A549 (cell line): ENCODE results near the gene DLG2. TPM values are rescaled to one million over a fixed set of nuclear protein-coding genes. Genes with fewer than 3 reads are reported as not detected.

Experiments
- ATAC-seq, 2 experiments: fragments of 200-7000 bp in 1 of 2; fragments of >200 bp in 1 of 2; cut with Nextera tagmentation in 1 of 2; cut with Tn5 transposase in 1 of 2; 3 replicates each; pipeline versions ENCODE4 v1.8.0 to v1.9.1; 2018 to 2020; ENCODE audit warnings: mild to moderate bottlenecking in 1 of 2, moderate library complexity in 1 of 2
- CTCF ChIA-PET: fragments of 300-600 bp; sonication (Branson Sonifier 250); formaldehyde crosslinking; extraction: SDS; loops from one replicate; lab custom pipeline; 2021; ENCODE audit warnings: antibody characterized with exemption, inconsistent platforms; lab: Yijun Ruan, JAX
- POLR2A ChIA-PET: fragments of 350-600 bp; formaldehyde crosslinking; extraction: SDS; loops from one replicate; lab custom pipeline; 2021; ENCODE audit warnings: antibody characterized with exemption, inconsistent platforms; lab: Yijun Ruan, JAX
- DNase-seq, 2 experiments: peaks; one replicate each; pipeline versions ENCODE4 v3.0.0 to v3.0.0-alpha.2; 2011 to 2016; ENCODE audit warnings: low read depth in 1 of 2, low spot score in 1 of 2
- FAIRE-seq: peaks from 2 replicates; lab custom pipeline; 2011; peaks lifted over from hg19 to GRCh38; lab: Jason Lieb, UNC
- H3K27ac ChIP-seq, 2 experiments: fragments of >200 bp; sonication (Bioruptor Twin); formaldehyde crosslinking; 3 replicates each; pipeline ENCODE4 v1.5.1; 2016 to 2017
- H3K4me1 ChIP-seq: fragments of >200 bp; sonication (Bioruptor Twin); formaldehyde crosslinking; 3 replicates; pipeline ENCODE4 v1.6.1; 2016
- H3K4me2 ChIP-seq: fragments of >200 bp; sonication (Bioruptor Twin); formaldehyde crosslinking; 3 replicates; pipeline ENCODE4 v1.6.1; 2016
- H3K4me3 ChIP-seq: fragments of >200 bp; sonication (Bioruptor Twin); formaldehyde crosslinking; 3 replicates; pipeline ENCODE4 v1.5.1; 2016
- H3K9me3 ChIP-seq: fragments of >200 bp; sonication (Bioruptor Twin); formaldehyde crosslinking; 3 replicates; pipeline ENCODE4 v1.6.1; 2016
- CBX8 ChIP-seq: fragments of 200-600 bp; sonication (generic); IDR thresholded peaks from 2 replicates; pipeline ENCODE4 v1.6.1; 2016
- CEBPB ChIP-seq, 2 experiments: fragments of >200 bp in 1 of 2; sonication (Bioruptor Twin) in 1 of 2; formaldehyde crosslinking in 1 of 2; IDR thresholded peaks; 2 replicates each; pipeline ENCODE4 v1.6.1; 2012 to 2016
- ESRRA ChIP-seq: fragments of 150-350 bp; IDR thresholded peaks from 2 replicates; pipeline ENCODE4 v1.6.1; 2014; ENCODE audit warnings: mild to moderate bottlenecking, low read length, borderline replicate concordance
- FOXS1 ChIP-seq: fragments of 250-450 bp; sonication (Bioruptor Pico); IDR thresholded peaks from 2 replicates; pipeline ENCODE4 v1.5.0; 2020; ENCODE audit warnings: mild to moderate bottlenecking, moderate library complexity
- MAFK ChIP-seq: fragments of 450-650 bp; IDR thresholded peaks from 2 replicates; pipeline ENCODE4 v1.6.1; 2014; ENCODE audit not compliant: partially characterized antibody
- MYC ChIP-seq: IDR thresholded peaks from 2 replicates; pipeline ENCODE4 v1.6.1; 2012; ENCODE audit warnings: mild to moderate bottlenecking, inconsistent platforms, low read length, improper control_type of control experiment, borderline replicate concordance
- NFE2L2 ChIP-seq: fragments of 150-350 bp; conservative IDR thresholded peaks from 2 replicates; pipeline ENCODE4 v1.6.1; 2014; ENCODE audit warnings: low read length
- PHF8 ChIP-seq: fragments of 200-600 bp; sonication (generic); IDR thresholded peaks from 2 replicates; pipeline ENCODE4 v1.6.1; 2016; ENCODE audit warnings: low read depth, mild to moderate bottlenecking, antibody characterized with exemption, moderate library complexity, borderline replicate concordance
- POLR2AphosphoS2 ChIP-seq: conservative IDR thresholded peaks from 2 replicates; pipeline ENCODE4 v1.6.1; 2012; ENCODE audit warnings: low read length, improper control_type of control experiment, inconsistent platforms
- RARB ChIP-seq: fragments of 250-450 bp; sonication (Bioruptor Pico); IDR thresholded peaks from 2 replicates; pipeline ENCODE4 v1.8.0; 2021; ENCODE audit warnings: mild to moderate bottlenecking, moderate library complexity
- RNF2 ChIP-seq: fragments of 200-600 bp; sonication (generic); IDR thresholded peaks from 2 replicates; pipeline ENCODE4 v1.6.1; 2016; ENCODE audit warnings: low read depth, mild to moderate bottlenecking, antibody characterized with exemption, moderate library complexity, borderline replicate concordance
- WGBS: methylation state at CpG from one replicate; pipeline ENCODE4 v1.1.6; 2017; ENCODE audit errors: missing lambda C conversion rate; 5-methylcytosine and 5-hydroxymethylcytosine counted together
- polyA plus RNA-seq, 4 experiments: library from polyadenylated mRNA; depleted of rRNA in 3 of 4; stranded (reverse); fragments of >200 nt; fragmentation: RNase III in 1 of 4; extraction: RNeasy Plus Mini Kit Qiagen cat#74134 plus additional on column Dnase treatment in 1 of 4; gene quantifications; 2 replicates in 3 of 4; 3 replicates in 1 of 4; pipeline ENCODE4 v1.2.3, GENCODE V29; 2011 to 2017
- TF ChIP-seq, protein P1 (sequence below): fragments of >200 bp; sonication (Bioruptor Twin); formaldehyde crosslinking; IDR thresholded peaks from 3 replicates; pipeline ENCODE4 v1.5.1; 2016
- TF ChIP-seq, protein P2 (sequence below): fragments of 250-450 bp; sonication (Bioruptor Pico); IDR thresholded peaks from 2 replicates; pipeline ENCODE4 v1.5.0; 2021; ENCODE audit warnings: mild to moderate bottlenecking, moderate library complexity, borderline replicate concordance
- TF ChIP-seq, protein P3 (sequence below): IDR thresholded peaks from 2 replicates; pipeline ENCODE4 v1.6.1; 2012
- TF ChIP-seq, protein P4 (sequence below): fragments of >200 bp; sonication (Bioruptor Twin); formaldehyde crosslinking; IDR thresholded peaks from 3 replicates; pipeline ENCODE4 v1.6.1; 2016

Gene DLG2
- polyA plus RNA-seq, 2 of the 4 experiments (the other 2 are of a cell fraction): 0.26 to 0.79 TPM

DNA sequence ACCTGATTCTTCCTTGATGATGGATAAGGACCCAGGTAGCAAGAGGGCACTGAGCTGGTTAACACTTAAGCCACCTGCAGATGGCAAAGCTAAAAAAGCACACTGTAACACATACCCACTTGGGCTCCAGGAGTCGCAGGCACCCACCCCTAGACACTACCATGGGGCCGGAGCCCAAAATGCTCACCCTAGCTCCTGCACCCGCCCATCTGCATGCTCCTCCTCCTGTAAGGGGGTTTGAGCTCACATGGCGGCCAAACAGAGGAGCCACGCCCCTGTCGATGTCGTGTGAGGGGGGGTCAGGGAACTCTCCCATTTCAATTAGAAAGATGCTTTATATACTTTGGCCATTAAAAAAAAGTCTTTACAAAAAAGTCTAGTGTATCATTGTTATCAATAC, 370.7 kb downstream of the DLG2 start:
- no peak for FAIRE-seq
- WGBS: 35% methylated on average over 7 of the region's 7 CpGs

DNA sequence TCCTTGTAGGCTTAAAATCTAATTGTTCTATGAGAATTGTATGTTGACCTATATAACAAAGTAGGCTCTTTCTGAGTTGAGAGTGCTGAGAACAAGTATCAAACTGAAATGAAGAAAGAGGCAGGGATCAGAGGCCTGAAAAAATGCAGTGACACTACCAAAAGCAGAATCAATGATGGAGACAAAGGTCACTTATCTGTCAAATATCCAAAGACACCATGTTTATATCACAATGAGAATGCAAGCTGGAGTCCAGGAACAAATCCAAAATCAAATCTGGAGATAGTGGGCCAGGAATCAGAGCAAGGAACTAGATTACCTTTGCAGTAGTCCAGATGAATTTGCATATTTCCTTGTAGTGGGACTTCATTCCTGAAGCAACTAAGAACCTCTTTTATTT, 377.7 kb downstream of the DLG2 start:
- ChIA-PET CTCF (no interaction called here), POLR2A (no interaction called here)

More for the DNA sequence above, 370.7 kb downstream of the DLG2 start:
- ChIA-PET POLR2A (no interaction called here), CTCF (no interaction called here)
- H3K27ac ChIP-seq: no peak overlapping the region
- no peaks in the 10 kb centered on the region for H3K4me1 ChIP-seq
- no peaks in the 10 kb centered on the region for H3K9me3 ChIP-seq
- no peak for ATAC-seq
- H3K4me2 ChIP-seq: no peak overlapping the region
- TF ChIP-seq CBX8 (no peak), PHF8 (no peak), MYC (no peak)
- TF ChIP-seq, protein P1, sequence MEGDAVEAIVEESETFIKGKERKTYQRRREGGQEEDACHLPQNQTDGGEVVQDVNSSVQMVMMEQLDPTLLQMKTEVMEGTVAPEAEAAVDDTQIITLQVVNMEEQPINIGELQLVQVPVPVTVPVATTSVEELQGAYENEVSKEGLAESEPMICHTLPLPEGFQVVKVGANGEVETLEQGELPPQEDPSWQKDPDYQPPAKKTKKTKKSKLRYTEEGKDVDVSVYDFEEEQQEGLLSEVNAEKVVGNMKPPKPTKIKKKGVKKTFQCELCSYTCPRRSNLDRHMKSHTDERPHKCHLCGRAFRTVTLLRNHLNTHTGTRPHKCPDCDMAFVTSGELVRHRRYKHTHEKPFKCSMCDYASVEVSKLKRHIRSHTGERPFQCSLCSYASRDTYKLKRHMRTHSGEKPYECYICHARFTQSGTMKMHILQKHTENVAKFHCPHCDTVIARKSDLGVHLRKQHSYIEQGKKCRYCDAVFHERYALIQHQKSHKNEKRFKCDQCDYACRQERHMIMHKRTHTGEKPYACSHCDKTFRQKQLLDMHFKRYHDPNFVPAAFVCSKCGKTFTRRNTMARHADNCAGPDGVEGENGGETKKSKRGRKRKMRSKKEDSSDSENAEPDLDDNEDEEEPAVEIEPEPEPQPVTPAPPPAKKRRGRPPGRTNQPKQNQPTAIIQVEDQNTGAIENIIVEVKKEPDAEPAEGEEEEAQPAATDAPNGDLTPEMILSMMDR: no peak
- H3K4me3 ChIP-seq: no peak overlapping the region
- DNase-seq: no peak

DNA sequence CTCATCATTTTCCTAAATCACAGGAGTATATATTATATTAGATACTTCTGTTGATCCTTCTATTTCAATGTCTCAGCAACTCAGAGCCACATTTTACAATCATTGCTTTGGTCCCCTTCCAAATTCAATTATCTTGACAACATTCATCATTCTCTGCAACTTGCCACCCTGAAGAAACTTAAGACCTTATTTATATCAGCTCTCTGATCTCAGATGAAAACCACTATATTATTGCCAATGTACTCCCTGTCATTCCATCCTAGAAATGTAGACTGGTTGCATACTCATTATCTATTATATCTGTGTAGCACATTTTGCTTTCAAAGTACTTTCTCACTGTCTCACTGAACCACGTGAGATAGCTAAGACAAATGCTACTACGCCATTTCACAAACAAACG, 379.3 kb downstream of the DLG2 start:
- Histone ChIP-seq H3K9me3 (no peaks in the 10 kb centered on the region), H3K4me2 (no peak overlapping the region), H3K4me3 (no peak overlapping the region), H3K4me1 (no peaks in the 10 kb centered on the region), H3K27ac (no peak overlapping the region)
- TF ChIP-seq, protein P2, sequence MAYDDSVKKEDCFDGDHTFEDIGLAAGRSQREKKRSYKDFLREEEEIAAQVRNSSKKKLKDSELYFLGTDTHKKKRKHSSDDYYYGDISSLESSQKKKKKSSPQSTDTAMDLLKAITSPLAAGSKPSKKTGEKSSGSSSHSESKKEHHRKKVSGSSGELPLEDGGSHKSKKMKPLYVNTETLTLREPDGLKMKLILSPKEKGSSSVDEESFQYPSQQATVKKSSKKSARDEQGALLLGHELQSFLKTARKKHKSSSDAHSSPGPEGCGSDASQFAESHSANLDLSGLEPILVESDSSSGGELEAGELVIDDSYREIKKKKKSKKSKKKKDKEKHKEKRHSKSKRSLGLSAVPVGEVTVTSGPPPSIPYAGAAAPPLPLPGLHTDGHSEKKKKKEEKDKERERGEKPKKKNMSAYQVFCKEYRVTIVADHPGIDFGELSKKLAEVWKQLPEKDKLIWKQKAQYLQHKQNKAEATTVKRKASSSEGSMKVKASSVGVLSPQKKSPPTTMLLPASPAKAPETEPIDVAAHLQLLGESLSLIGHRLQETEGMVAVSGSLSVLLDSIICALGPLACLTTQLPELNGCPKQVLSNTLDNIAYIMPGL (CRISPR knock-in tag): no peak
- TF ChIP-seq POLR2AphosphoS2 (no peak), NFE2L2 (no peak), ESRRA (no peak), CEBPB (IDR thresholded peaks at IDR 0.05) (no peak), RNF2 (no peak), FOXS1 (no peak), RARB (CRISPR knock-in tag) (no peak)
- TF ChIP-seq, protein P3, sequence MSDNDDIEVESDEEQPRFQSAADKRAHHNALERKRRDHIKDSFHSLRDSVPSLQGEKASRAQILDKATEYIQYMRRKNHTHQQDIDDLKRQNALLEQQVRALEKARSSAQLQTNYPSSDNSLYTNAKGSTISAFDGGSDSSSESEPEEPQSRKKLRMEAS: no peak
- TF ChIP-seq, protein P4, sequence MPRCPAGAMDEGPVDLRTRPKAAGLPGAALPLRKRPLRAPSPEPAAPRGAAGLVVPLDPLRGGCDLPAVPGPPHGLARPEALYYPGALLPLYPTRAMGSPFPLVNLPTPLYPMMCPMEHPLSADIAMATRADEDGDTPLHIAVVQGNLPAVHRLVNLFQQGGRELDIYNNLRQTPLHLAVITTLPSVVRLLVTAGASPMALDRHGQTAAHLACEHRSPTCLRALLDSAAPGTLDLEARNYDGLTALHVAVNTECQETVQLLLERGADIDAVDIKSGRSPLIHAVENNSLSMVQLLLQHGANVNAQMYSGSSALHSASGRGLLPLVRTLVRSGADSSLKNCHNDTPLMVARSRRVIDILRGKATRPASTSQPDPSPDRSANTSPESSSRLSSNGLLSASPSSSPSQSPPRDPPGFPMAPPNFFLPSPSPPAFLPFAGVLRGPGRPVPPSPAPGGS: no peak
- ChIA-PET POLR2A (interaction anchor here (0.5 kb wide), 1 partner anchor 851 kb away, joined by 4 read pairs; no protein-coding TSS in a partner anchor), CTCF (no interaction called here)
- no peak for ATAC-seq
- 63% methylated on average over 3 of the region's 3 CpGs for WGBS
- FAIRE-seq: no peak
- no peak for DNase-seq

More for the DNA sequence above, 377.7 kb downstream of the DLG2 start:
- ATAC-seq (no peak), DNase-seq (no peak), FAIRE-seq (no peak)
- TF ChIP-seq MYC (no peak), MAFK (no peak)
- TF ChIP-seq, protein P1: no peak
- Histone ChIP-seq H3K9me3 (no peaks in the 10 kb centered on the region), H3K4me2 (no peak overlapping the region), H3K4me1 (no peaks in the 10 kb centered on the region), H3K27ac (no peak overlapping the region), H3K4me3 (no peak overlapping the region)
